Measurements from ENCODE around the gene NPLOC4. TPM values are rescaled to one million over a fixed set of nuclear protein-coding genes. Genes with fewer than 3 reads are reported as not detected.
A peak's percentile ranks its signal among the peaks of the same experiment; 100 is the strongest.

Gene NPLOC4
- total and polyA plus RNA-seq, 2 of the 13 experiments (the other 11 are each of a cell fraction or from before 2014, with no cell fraction given), result 57.0 to 97.0 TPM

GRCh38 chr17:81680150-81680549 lies 43.2 kb upstream of the NPLOC4 start (continued):
- no peak for TF ChIP-seq ZBTB1 (CRISPR knock-in tag; IDR thresholded peaks at IDR 0.05; ENCODE audit: borderline replicate concordance)
- 0 out of 2 replicates have a peak, but pooled peaks have one; percentile 28 for TF ChIP-seq SAP130 (CRISPR knock-in tag; IDR thresholded peaks at IDR 0.05; ENCODE audit: low read depth)
- TF ChIP-seq TGIF2 (CRISPR knock-in tag; IDR thresholded peaks at IDR 0.05), result no peak
- no peak for TF ChIP-seq ZSCAN12 (CRISPR knock-in tag; IDR thresholded peaks at IDR 0.05)
- TF ChIP-seq ZBTB38 (CRISPR knock-in tag; IDR thresholded peaks at IDR 0.05), result peak; percentile 88
- no peak for TF ChIP-seq FOXK2 (IDR thresholded peaks at IDR 0.05)
- TF ChIP-seq MIER3 (CRISPR knock-in tag; IDR thresholded peaks at IDR 0.05; ENCODE audit: borderline replicate concordance), result no peak
- TF ChIP-seq FOXO1 (CRISPR knock-in tag; IDR thresholded peaks at IDR 0.05), result peak; percentile 18; the same call in 1 of the 2 replicates
- no peak for TF ChIP-seq TFE3 (CRISPR knock-in tag; IDR thresholded peaks at IDR 0.05)
- TF ChIP-seq HOXA9 (CRISPR knock-in tag; IDR thresholded peaks at IDR 0.05; ENCODE audit: borderline replicate concordance), result no peak
- no peak for TF ChIP-seq CAMTA2 (CRISPR knock-in tag; IDR thresholded peaks at IDR 0.05; ENCODE audit: borderline replicate concordance)
- no peak for TF ChIP-seq SATB2 (CRISPR knock-in tag; IDR thresholded peaks at IDR 0.05)
- 0 out of 2 replicates have a peak, but pooled peaks have one; percentile 23 for TF ChIP-seq ZSCAN25 (CRISPR knock-in tag; IDR thresholded peaks at IDR 0.05)
- 0 out of 2 replicates have a peak, but pooled peaks have one; percentile 23 for TF ChIP-seq RBFOX2 (IDR thresholded peaks at IDR 0.05; ENCODE audit: low read depth, low read length)
- peak; percentile 76 for TF ChIP-seq MEIS2 (CRISPR knock-in tag; IDR thresholded peaks at IDR 0.05)
- 0 out of 2 replicates have a peak, but pooled peaks have one; percentile 19 for TF ChIP-seq PHF21A (CRISPR knock-in tag; IDR thresholded peaks at IDR 0.05)
- no peak for TF ChIP-seq PHF5A (CRISPR knock-in tag; IDR thresholded peaks at IDR 0.05; ENCODE audit: low read depth, unreplicated experiment)
- TF ChIP-seq SRSF9 (IDR thresholded peaks at IDR 0.05; ENCODE audit: borderline replicate concordance, insufficient read depth, low read depth, low read length, poor library complexity, severe bottlenecking), result no peak
- TF ChIP-seq ZNF724P (CRISPR knock-in tag; IDR thresholded peaks at IDR 0.05; ENCODE audit: borderline replicate concordance), result no peak
- 0 out of 2 replicates have a peak, but pooled peaks have one; percentile 24 for TF ChIP-seq ZNF563 (CRISPR knock-in tag; IDR thresholded peaks at IDR 0.05)
- no peak for TF ChIP-seq ESRRA (CRISPR knock-in tag; IDR thresholded peaks at IDR 0.05; ENCODE audit: low read depth)
- TF ChIP-seq ZNF749 (CRISPR knock-in tag; IDR thresholded peaks at IDR 0.05; ENCODE audit: borderline replicate concordance), result no peak
- TF ChIP-seq PAXIP1 (CRISPR knock-in tag; conservative IDR thresholded peaks at IDR 0.05), result peak; percentile 67
- peak; percentile 27; the same call in 1 of the 2 replicates for TF ChIP-seq TFAP4 (IDR thresholded peaks at IDR 0.05; ENCODE audit: borderline replicate concordance, low read depth)
- no peak for TF ChIP-seq ZBTB14 (CRISPR knock-in tag; IDR thresholded peaks at IDR 0.05)
- TF ChIP-seq MBD4 (IDR thresholded peaks at IDR 0.05; ENCODE audit: borderline replicate concordance, low read length), result no peak

Measured in HepG2 (cell line).